ENCODE data around the gene VANGL2. TPM values are rescaled to one million over a fixed set of nuclear protein-coding genes. Genes with fewer than 3 reads are reported as not detected.
A peak's percentile ranks its signal among the peaks of the same experiment; 100 is the strongest.
"Not testable (repeated sequence)": the region's sequence is repeated elsewhere in the genome, so short reads cannot be mapped to it uniquely, and the experiment has no call there.

Gene VANGL2
- polyA plus RNA-seq, 4 donors: 29.2 to 43.9 (median 34.9) TPM

DNA sequence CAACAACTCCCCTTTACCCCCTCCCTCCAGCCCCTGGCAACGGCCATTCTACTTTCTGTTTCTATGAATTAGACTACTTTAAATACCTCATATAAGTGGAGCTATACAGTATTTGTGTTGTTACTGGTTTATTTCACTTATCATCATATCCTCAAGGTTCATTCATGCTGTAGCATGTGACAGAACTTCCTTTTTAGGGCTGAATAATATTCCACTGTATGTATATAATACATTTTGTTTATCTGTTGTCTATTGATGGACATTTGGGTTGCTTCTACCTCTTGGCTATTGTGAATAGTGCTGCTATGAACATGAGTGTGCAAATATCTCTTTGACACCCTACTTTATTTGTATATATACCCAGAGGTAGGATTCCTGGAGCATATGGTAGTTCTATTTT is 31.3 kb upstream of the VANGL2 start:
- no peak for DNase-seq (ENCODE audit: low read depth in 4 of 4, low spot score in 2 of 4)

DNA sequence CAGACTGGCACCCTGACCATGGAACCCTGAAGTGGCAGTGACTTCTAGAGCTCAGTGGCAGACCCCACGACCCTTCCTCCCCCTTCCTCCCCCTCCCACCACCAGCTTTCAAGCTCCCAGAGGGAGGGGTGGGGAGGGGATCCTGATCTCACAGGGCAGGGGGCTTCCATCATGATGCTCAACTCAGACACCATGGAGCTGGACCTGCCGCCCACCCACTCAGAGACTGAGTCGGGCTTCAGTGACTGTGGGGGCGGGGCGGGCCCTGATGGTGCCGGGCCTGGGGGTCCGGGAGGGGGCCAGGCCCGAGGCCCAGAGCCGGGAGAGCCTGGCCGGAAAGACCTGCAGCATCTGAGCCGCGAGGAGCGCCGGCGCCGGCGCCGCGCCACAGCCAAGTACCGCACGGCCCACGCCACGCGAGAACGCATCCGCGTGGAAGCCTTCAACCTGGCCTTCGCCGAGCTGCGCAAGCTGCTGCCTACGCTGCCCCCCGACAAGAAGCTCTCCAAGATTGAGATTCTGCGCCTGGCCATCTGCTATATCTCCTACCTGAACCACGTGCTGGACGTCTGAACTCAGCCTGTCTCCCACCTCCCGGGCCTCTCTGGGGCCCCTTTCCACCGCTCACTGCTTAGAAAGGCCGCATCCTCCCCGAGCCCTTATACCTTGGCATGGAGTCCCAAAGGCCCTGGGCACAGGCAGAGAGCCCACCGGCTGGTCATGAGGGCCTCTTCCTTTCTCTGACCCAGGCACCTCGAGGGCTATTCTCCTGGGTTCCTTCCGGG is 29.6 kb upstream of the VANGL2 start:
- DNase-seq (ENCODE audit: low read depth in 4 of 4, low spot score in 2 of 4): no peak

- no peak for DNase-seq (ENCODE audit: low read depth in 4 of 4, low spot score in 2 of 4)
Observed at GRCh38 chr1:160371346-160371631, 29.1 kb upstream of the VANGL2 start.

DNA sequence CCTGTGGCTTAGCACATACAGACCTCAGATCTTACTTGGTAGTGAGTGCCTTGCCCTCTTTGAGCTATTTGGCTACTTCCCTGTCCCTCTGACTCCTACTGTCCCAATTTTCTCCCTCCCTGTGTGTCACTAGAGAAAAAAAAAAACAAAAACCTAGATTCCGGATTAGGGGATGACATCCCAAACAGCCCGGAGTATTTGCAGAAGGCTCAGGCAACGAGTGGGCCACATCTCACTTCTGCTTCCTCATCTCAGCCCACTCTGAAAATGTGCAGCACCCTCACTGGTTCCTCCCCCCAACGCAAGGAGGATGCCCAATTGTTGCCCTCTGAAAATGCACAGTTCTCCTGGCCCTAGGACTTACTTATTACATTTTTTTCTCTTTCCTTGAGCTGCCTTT is 28.6 kb upstream of the VANGL2 start:
- no peak for DNase-seq (ENCODE audit: low read depth in 4 of 4, low spot score in 2 of 4)

DNA sequence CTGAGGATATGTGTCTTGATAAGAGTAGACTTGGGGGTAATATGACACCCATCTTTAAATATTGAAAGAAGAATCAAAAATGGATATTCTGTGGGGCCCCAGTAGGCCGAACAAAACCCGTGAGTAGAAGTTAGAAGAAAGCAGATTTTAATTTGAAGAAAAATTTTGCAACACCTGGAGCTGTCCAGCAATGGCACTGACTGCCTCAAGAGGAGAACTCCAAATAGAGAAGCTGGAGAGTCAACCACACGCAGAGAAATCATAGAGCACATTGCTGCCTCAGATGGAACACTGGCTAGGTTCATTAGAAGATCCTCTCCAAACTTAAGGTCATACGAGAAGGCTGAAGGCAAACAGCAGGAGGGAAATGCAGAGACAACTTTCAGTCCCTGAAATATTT is 26.7 kb upstream of the VANGL2 start:
- DNase-seq (ENCODE audit: low read depth in 4 of 4, low spot score in 2 of 4): no peak

GRCh38 chr1:160374306-160375110 is 25.9 kb upstream of the VANGL2 start:
- DNase-seq (ENCODE audit: low read depth in 4 of 4, low spot score in 2 of 4): no peak

DNA sequence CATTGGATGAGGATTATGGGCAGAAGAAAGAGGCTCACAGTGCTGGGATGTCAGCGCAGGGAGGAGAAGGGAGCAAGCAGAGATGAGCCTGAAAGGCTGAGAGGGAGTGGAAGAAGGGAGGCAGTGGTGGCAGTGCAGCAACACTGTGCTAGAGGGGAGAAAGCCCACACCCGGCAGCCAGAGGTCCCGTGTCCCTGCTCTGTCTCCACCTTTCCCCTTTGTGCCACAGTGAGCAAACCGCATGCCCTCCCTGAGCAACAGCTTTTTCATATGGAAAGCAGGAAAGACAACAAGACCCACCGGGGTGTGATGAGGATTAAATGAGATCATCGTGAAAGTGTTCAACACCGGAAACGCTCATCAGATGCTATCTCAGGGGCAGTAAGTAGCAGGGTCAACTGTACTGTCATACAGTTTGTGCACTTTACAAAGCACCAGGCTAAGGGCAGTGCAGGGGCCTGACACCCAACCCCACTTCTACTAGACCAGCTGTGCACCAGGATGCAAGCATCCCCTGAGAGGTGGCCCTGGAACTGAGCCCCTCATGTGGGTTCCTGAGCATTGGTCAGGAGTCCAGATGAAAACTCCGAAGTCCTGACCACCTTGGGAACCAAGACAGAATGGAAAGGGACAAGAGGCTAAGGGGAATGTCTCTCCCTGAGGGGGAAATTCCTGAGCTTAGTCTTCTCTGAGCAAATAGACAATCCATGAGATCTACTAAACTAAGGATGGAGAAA is 24.4 kb upstream of the VANGL2 start:
- DNase-seq (ENCODE audit: low read depth in 4 of 4, low spot score in 2 of 4): no peak

GRCh38 chr1:160376525-160377131 is 23.7 kb upstream of the VANGL2 start:
- DNase-seq (ENCODE audit: low read depth in 4 of 4, low spot score in 2 of 4): peak in 3 of 4 donors; percentile 9 to 38 (median 34)

DNA sequence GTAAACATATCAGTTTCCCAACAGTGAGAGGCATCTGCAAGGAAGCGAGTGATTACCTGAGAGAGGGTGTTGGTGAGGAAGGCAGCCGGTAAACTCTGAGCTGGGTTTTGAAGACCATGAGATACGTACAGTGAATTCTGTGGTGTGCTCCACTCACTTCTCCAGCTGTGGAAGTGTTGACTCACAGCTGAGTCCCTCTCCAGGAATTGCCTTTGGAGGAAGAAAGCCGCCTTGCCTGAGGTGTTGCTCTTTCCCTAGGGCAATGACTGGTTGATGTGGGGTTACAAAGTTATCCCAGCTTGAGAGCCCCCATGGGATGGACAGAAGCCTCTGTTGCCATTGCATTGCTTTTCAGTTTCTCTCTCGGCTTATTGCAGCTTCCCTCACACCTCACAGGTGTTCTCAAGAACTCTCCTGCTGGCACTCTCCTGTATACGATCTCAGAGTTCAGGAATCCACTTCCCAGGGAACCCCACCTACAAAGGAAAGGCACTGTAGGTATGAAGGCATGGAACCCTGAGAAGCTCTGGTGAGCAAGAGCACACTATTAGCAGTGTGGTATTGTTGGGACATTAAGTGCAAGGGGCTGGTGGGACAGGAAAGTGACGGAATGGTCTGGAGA is 22.7 kb upstream of the VANGL2 start:
- DNase-seq (ENCODE audit: low read depth in 4 of 4, low spot score in 2 of 4): no peak

GRCh38 chr1:160384812-160385211 is 15.6 kb upstream of the VANGL2 start:
- DNase-seq (ENCODE audit: low read depth in 4 of 4, low spot score in 2 of 4): not testable (repeated sequence)

GRCh38 chr1:160388406-160388805 is 12.0 kb upstream of the VANGL2 start:
- DNase-seq (ENCODE audit: low read depth in 4 of 4, low spot score in 2 of 4): not testable (repeated sequence)

DNA sequence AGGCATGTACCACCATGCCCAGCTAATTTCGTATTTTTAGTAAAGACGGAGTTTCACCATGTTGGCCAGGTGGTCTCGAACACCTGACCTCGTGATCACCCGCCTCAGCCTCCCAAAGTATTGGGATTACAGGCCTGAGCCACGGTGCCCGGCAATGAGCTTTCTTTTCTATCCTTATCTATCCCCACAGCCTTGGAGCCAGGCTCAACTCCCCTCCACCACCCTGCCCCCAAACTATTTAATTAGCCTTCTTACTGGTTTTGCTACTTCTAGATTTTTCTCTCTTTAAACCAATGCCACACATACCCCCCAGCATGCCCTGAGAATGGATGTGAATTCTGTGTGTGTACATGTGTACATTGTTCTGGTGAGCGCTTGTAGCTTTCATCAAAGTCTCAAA is 5.7 kb upstream of the VANGL2 start:
- no peak for DNase-seq (ENCODE audit: low read depth in 4 of 4, low spot score in 2 of 4)

DNA sequence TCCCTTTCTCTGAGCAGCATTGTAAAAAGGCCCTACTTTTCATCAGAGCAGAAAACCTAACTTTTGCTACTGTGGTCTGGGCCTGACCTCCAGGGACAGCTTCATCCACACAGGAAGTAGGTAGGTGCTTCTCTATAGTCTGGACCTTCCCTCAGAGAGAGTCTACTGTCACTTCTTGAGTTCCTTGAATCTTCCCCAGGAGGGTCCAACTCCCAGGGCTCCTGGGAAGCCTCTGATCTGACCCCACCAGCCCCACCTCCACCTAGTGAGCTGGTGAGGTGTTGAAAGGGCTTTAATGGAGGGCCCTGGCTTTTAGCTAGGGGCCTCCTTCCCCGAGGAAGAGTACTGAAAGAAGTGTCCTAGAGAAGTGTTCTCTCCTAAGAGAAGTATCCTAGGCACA is 2.7 kb upstream of the VANGL2 start:
- no peak for DNase-seq (ENCODE audit: low read depth in 4 of 4, low spot score in 2 of 4)

- DNase-seq (ENCODE audit: low read depth in 4 of 4, low spot score in 2 of 4): no peak
Observed at GRCh38 chr1:160398823-160399222, 1.5 kb upstream of the VANGL2 start.

DNA sequence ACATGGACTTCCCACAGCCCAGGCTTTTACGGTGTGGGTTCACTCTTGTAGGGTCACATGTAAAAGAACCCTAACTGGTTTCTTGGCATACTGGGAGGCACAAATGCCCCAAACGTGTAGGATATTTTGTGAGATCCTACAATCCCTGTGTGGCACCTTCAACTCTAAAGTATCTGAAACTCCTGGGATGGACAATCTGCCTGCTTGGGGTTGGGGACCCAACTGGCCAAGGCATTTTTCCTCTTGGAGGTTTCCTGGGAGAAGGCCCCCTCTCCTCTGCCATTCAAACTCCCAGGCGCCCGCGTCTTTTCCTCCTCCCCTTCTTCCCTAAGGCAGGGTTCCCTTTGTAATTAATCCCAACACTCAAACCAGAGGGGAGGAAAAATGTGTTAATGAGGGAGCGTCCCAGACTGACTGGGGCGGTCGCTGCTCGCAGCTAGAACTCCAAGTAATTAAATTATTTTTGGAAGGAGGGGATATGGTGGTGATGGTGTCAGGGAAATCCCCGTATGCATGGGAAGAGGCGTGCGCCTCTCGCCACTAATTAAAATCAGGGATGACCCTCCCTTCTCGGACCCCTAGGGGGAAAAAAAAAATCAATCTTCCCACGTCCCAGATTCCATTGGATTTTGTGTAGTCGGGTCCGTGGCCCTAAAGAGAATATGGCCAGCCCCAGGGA is 681 bp upstream of the VANGL2 start:
- DNase-seq (ENCODE audit: low read depth in 4 of 4, low spot score in 2 of 4): no peak

- no peak for DNase-seq (ENCODE audit: low read depth in 4 of 4, low spot score in 2 of 4)
Observed at GRCh38 chr1:160400646-160401486, 502 bp downstream of the VANGL2 start.

DNA sequence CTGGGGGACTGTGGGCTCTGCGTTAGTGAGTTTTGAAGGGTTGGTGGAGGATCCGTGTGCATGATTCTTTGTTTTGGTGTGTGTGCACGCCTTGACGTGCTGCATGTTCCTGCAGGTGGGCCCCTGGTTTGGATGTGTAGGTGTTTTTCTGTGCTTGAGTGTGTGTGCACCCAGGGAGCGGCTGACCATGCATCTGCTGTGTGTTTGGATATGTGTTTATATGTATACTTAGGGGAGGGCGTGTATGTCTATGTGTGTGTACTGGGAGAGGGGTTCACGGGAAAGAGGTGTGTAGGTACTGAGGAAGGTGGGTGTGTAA is 1.1 kb downstream of the VANGL2 start:
- no peak for DNase-seq (ENCODE audit: low read depth in 4 of 4, low spot score in 2 of 4)

GRCh38 chr1:160402001-160402795 is 1.8 kb downstream of the VANGL2 start:
- DNase-seq (ENCODE audit: low read depth in 4 of 4, low spot score in 2 of 4): no peak

- no peak for DNase-seq (ENCODE audit: low read depth in 4 of 4, low spot score in 2 of 4)
Observed at GRCh38 chr1:160403244-160403643, 2.9 kb downstream of the VANGL2 start.
